IPS-18c (cell line): ENCODE measurements around the gene SIGLEC12.
"Not testable (repeated sequence)": the region's sequence is repeated elsewhere in the genome, so short reads cannot be mapped to it uniquely, and the experiment has no call there.

ENCODE experiments used
- H3K4me3 ChIP-seq: 2 replicates; pipeline ENCODE4 v1.7.0; 2013; ENCODE audit warnings: low read depth, mild to moderate bottlenecking, low read length, moderate library complexity; ENCODE audit not compliant: insufficient read depth
- H3K9me3 ChIP-seq: one replicate; pipeline ENCODE4 v1.6.1; 2013; ENCODE audit warnings: mild to moderate bottlenecking, low read length, moderate library complexity; ENCODE audit not compliant: control insufficient read depth, insufficient read depth

Gene SIGLEC12

DNA sequence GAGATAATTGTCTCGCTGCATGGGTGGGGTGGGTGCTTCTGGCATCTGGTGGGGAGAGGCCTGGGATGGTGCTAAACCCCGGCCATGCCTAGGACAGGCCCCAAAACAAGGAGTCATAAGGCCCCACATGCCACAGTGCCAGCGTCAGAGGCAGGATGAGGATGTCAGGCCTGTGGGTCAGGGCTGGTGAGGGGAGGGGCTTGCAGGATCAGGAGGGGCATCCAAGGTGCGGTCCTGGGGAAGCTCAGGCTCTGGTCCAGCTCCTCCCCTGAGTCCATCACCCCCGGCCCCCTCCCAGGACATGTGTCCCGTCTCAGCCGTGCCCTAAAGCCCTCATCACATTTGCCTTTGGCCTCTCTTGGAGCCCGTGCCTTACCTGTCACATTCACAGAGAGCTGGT lies 669 bp downstream of the SIGLEC12 start:
- H3K9me3 ChIP-seq, H3K4me3 ChIP-seq: not testable (repeated sequence)

DNA sequence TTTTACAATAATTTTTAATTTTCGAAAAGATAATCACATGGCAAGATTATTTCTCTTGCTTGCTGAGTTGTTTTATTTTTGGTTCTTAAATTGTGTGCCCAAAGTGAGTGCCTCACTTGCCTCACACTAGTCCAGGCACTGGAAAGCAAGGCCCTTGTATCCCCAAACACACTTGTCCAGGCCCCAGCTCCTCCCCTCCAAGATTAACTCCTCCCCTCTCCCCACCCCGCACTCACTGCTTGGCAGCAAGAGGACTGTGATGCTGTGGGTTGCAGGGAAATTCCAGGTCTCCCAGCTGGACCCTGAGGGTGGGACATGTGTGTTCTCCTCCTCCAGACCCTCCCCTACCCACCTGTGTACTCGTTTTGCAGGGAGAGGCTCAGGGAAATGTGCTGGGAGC lies 3.9 kb downstream of the SIGLEC12 start:
- H3K9me3 ChIP-seq: no peaks in the 10 kb centered on the region

DNA sequence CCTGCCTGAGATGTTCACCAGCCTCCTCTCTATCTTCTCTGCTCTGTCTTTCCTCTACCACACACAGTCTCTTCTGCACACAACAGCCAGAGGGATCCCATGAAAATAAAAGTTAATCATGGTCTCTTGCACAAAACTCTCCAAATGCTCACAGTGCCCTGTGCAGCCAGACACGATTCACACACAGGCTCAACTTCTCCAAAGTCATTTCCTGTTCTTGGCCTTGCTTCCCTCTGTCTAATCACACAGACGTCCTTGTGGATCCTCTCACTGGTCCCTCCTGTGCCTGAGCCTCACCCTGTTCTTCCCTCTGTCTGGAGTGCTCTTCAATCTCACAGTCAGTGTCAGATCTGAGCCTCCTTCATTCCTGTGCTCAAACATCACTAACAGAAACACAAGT lies 7.8 kb downstream of the SIGLEC12 start:
- Histone ChIP-seq H3K9me3 (no peaks in the 10 kb centered on the region), H3K4me3 (no peak overlapping the region)

More for the DNA sequence above, 3.9 kb downstream of the SIGLEC12 start:
- H3K4me3 ChIP-seq: no peak overlapping the region

DNA sequence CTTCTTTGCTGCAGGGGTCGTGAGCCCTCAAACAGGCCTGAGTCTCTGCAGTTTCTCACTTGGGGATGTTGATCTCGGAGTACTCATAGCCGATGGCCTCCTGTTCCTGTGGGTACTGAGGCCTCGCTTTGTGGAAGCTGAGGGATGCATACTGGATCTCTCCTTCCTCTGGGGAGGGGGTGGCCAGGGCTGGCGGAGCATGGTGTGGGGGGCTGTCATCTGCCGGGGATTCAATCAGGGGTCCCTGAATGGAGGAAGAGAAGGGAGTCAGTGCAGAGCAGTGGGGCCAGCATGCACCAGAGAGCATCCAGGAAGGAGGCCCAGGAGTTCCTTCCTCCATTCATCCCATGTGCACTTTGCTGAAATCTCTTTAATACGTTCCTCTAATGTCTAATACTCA lies 10.0 kb downstream of the SIGLEC12 start:
- H3K4me3 ChIP-seq: no peak overlapping the region
- H3K9me3 ChIP-seq: no peaks in the 10 kb centered on the region

DNA sequence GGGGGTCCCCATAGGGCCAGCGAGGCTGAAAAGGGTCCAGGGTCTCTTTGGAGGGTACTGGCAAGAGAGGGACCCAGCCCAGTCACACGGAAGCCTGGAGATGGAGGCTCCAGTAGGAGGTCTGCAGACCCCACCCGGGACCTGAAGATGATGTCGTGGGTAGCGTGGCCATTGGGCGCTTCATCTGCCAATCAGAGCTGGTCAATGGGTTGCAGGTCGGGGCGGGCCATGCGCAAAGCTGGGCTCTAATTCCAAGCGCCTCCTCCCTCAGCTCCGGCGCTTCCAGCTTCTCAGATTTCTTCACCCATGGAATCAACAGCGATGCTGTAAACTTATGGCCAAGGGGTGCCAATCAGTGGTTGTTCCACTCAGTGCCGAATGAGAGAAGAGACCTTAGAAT lies 10.9 kb downstream of the SIGLEC12 start:
- Histone ChIP-seq H3K9me3 (no peaks in the 10 kb centered on the region), H3K4me3 (no peak overlapping the region)

DNA sequence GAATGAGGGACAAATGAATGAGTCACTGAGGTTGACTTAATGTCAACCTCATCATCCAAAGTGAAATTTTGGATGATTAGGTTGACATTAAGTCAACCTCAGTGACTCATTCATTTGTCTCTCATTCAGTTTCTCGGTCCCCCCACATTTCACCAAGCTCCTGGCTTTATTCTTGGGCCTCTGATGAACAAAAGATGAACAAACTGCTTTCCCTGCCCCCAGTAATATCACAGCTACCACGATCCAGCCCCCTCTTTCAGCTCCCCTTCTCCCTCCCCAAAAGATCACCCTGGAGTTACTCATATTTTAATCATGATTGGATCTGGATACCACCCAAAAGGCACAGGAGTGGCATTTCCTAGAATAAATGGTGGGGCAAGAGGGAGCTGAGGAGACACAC lies 12.5 kb downstream of the SIGLEC12 start:
- Histone ChIP-seq H3K9me3 (no peaks in the 10 kb centered on the region), H3K4me3 (no peak overlapping the region)

DNA sequence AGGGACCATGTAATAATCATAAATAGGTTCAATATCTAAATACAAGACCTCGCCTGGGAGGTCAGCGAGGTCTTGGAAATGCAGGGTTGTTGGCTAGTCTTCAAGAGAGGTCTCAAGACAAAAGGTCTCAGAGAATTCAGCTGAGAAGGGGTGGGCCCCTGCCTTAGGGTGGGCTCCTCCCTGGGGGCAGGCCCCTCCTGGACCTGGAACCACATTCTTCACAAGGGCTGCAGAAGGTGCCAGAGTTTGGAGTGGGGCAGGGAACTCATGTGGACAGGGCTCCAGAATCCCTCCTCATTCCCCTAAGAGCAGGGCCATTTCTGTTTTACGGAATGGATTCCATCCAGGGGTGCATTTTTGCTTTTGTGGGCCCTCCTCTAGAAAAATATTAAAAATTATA lies 13.1 kb downstream of the SIGLEC12 start:
- no peaks in the 10 kb centered on the region for H3K9me3 ChIP-seq

DNA sequence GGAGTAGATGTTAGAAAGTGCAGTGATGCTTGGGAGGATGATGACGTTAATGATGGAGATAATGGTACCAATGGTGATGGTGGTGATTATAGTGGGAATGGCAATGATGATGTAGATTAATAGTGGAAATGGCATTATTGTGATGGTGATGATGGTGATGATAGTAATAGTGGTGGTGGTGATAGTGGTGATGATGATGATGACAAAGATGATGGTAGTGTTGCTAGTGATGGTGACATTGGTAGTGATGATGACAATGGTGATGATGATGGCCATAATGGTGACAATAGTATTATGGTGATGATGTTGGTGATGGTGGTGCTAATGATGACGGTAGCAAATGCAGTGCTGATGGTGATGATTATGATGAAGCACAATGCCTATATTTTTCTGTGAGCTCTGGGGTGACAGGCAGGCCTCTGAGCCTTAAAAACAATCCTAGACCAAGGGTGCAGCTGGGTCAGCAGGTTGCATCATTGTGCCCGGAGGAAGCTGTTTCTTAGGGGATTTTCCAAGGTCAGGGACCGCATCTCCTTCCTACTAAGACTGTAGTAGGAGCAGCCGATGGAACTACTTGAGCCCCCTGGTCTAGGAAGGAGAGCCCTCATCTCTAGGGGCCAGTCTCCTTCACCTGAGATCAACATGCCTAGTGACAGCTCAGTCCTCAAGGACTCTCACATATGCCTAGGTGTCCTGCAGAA lies 15.5 kb downstream of the SIGLEC12 start:
- Histone ChIP-seq H3K4me3 (no peak overlapping the region), H3K9me3 (no peaks in the 10 kb centered on the region)

More for the DNA sequence above, 13.1 kb downstream of the SIGLEC12 start:
- H3K4me3 ChIP-seq: no peak overlapping the region

DNA sequence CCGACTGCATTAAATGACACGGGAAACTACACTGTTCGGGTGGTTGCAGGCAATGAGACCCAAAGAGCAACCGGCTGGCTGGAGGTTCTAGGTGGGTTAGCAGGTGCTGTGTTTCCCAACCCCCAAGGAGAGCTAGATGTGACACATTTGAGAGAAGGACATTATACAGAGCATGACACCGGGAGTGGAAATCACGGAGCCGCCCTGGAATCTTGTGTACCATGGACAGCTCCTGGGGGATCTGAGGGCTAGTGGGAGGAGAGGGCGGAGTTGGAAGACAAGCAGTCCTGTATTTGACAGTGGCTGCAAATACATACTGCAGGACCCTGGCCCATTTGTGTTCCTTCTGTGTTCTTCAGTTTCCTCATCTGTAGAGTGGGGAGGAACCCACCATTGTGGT lies 21.0 kb downstream of the SIGLEC12 start:
- Histone ChIP-seq H3K9me3 (no peaks in the 10 kb centered on the region), H3K4me3 (no peak overlapping the region)

DNA sequence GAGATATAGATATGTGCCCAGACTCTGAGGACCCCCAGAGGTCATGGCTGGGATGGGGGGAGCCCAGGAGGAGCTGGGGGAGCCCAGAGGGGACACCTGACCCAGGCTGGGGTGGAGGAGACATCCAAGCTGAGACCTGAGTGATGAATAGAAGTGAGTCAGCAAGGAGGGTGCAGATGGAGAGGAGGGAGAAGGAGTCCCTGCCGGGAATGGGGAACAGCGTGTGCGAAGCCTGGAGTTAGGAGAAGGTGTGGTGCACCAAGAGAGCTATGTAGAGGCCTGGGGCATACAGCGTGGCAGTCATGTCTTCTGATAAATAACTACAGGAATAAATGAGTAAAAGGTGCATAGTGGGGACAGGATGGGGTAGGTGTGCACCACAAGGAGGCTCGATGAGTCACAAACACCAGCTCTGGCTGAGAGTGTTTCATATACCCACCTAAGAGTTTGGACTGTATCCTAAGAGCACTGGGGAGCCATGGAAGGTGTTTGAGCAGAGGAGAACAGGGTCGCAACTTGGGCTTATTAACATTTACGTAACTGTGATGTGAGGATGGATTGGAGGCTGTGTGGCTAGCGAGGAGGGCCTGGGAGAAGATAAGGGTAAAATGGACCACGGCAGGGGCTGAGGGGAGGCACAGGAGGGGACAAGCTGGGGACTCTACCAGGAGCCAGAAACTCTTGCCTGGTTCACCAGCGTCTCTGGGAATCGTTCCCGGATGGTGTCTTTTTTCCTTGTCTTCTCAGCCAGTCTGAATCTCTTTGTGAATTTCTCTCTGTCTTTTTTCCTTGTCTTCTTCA lies 21.9 kb downstream of the SIGLEC12 start:
- H3K4me3 ChIP-seq: no peak overlapping the region

DNA sequence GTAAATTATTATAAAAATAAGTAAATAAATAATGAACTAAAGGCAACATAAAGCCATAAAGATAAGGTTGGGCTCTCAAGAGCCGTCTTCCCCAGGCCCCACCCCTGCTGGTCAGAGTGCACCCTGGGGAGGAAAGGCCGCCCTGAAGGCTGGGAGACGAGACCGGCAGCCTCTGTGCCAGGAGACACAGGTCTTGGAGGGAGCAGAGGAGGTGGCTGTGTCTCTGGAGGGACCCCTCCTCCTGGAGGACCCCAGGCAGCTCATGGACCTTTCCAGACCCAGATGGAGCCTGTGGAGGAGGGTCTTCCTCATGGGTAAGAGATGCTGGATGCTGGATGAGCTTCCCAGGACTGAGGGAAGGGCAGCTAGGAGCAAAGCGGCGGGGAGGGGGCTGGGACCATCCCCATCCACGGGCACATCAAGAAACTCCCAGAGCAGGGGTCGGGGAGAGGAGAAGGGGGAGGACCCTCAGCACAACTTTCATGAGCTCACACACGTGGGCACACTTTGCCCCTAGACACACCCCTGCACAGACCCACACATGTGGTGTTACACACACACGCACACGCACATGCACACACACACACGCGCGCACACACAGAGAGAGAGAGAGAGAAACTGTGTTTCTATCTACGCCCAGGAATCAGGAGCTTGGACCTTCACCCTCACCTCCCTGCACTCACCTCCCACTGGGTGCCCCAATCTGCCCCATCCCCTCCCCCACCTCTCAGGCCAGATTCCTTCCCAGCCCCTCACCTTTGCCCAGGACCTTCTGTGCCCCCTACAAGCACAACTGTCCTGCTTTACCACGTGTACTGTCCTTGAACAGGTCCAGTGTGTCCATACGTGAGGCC lies 23.0 kb downstream of the SIGLEC12 start, which contains the start of gene CEACAM18:
Gene CEACAM18 (plus strand): TSS at position 159 of the 854 bp plus-strand sequence.
- Histone ChIP-seq H3K9me3 (no peaks in the 10 kb centered on the region), H3K4me3 (no peak within 1 kb of the TSS)

More for the DNA sequence above, 21.9 kb downstream of the SIGLEC12 start:
- H3K9me3 ChIP-seq: no peaks in the 10 kb centered on the region

DNA sequence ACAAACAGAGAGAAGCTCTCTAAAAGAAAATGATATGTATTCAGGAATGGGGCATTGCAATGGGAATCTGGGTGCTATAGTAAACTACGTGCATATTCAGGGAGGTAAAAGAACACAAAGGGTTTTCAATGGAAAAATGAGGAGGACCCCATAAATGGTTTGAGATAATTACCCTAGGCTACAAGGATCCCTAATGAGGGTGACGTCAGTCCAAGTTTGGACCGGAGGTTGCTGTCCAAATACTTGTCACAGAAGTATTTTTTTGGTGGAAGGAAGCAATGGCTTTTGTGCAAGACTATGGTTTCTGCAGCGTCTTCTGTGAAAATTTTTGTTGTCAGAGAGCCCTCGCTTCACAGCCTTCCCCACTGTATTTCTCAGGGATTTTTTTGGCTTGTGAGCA lies 24.3 kb downstream of the SIGLEC12 start:
- Histone ChIP-seq H3K9me3 (no peaks in the 10 kb centered on the region), H3K4me3 (no peak overlapping the region)

DNA sequence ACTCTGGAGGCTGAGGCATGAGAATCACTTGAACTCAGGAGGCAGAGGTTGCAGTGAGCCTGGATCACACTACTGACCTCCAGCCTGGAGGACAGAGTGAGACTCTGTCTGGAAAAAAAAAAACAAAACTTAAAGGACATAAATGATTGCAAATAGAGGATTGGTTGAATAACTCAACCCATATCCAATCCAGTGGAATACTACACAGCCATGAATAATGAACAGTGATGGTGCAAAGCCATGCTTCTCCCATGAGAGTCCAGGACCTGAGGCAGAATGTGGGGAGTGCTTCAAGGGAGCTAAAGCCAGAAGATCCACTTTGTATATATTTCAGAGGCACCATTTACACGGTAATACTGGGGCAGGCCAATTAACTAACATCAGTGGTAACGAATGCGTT lies 25.4 kb downstream of the SIGLEC12 start:
- no peak overlapping the region for H3K4me3 ChIP-seq
- no peaks in the 10 kb centered on the region for H3K9me3 ChIP-seq

DNA sequence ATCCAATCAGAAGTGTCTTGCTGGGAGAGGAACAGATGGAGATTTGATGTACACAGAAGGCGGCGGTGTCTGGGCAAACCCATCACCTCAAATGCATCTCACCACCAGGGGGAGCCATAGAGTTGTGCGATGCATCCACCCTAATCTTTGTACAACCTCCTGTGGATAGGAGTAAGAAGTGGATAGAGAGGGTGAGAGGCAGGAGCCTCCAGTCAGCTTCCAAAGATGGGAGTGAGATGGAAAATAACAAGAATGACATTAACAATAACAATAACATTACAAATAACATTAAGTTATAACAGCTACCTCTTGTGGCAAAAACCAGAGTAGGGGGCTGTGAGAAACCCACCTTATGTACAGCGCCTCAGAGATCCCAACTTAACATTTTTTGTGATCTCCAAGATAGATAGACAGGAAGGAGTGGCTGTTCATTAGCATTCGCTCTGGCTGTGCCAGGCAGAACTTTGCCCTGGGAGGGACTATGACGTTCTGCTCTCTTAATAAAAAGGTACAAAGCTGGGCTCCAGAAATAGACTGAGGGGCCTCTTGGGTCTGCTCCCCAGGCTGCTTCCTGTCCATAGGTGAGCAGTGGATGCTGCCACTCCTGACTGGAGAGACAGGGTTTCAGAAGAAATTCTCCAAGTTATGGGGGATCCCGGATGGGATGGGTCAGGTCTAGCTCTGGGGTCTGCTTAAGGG lies 28.4 kb downstream of the SIGLEC12 start:
- H3K9me3 ChIP-seq: no peaks in the 10 kb centered on the region

DNA sequence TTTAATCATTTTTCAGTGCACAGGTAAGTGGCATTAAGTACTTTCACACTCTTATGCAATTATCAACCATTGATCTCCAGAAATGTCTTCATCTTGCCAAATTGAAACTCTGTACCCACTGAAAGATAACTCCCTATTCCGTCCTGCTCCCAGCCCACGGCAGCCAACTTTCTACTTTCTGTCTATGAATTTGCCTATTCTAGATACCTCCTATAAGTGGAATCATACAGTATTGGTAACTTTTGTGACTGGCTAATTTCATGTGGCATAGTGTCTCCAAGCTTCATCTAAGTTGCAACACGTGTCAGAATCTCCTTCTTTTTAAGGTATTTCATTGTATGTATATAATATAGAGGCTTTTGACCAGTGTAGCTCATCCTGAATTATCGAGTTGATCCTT lies 29.0 kb downstream of the SIGLEC12 start:
- no peak overlapping the region for H3K4me3 ChIP-seq

More for the DNA sequence above, 28.4 kb downstream of the SIGLEC12 start:
- H3K4me3 ChIP-seq: no peak overlapping the region

DNA sequence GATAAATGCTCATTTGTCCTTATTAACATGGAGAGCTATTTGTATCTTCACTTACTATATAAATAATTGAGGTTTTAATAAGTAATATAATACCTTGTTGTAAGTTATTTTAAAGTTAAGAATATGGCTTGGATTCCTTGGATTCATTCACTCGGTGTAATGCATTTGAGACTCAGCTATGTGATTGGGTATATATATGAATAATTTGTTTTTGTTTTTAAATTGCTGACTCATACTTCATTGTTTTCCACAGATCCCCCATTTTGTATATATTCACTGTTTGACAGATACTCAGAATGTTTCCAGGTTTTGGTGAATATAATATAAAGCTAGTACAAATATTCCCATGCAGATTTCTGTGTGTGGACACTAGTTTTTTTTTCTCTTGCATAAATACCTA lies 30.1 kb downstream of the SIGLEC12 start:
- no peaks in the 10 kb centered on the region for H3K9me3 ChIP-seq
- H3K4me3 ChIP-seq: no peak overlapping the region

More for the DNA sequence above, 29.0 kb downstream of the SIGLEC12 start:
- no peaks in the 10 kb centered on the region for H3K9me3 ChIP-seq

DNA sequence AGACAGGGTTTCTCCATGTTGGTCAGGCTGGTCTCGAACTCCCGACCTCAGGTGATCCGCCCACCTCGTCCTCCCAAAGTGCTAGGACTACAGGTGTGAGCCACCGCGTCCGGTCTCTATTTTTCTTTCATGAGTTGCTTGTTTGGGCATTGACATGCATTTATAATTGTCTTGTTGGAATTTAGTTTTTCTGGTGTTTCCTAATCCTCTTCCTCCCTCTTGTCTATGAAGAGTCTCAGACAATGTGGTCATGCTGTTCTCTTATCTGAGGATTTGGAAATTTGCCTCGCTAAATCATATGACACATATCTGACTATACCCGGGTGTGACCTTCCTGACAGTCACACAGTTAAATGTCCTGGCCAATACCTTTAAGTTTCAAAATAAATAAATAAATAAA lies 30.6 kb downstream of the SIGLEC12 start:
- H3K4me3 ChIP-seq: no peak overlapping the region
- H3K9me3 ChIP-seq: no peaks in the 10 kb centered on the region
